B cell (primary cell): ENCODE results near the gene SCN1B. TPM values are rescaled to one million over a fixed set of nuclear protein-coding genes. Genes with fewer than 3 reads are reported as not detected.
"Not testable (repeated sequence)": the region's sequence is repeated elsewhere in the genome, so short reads cannot be mapped to it uniquely, and the experiment has no call there.

Experiments used
- ATAC-seq: fragments of 200-7000 bp; cut with Tn5 transposase; one replicate; pipeline ENCODE4 v1.10.0; 2021; ENCODE audit warnings: low read depth, mild to moderate bottlenecking, moderate number of reproducible peaks, moderate library complexity
- CTCF ChIA-PET: fragments of 350-600 bp; sonication (Branson Sonifier 250); formaldehyde crosslinking; loops from one replicate; lab custom pipeline; 2021; ENCODE audit warnings: antibody characterized with exemption, inconsistent platforms; lab: Charles Lee
- POLR2A ChIA-PET: fragments of 350-600 bp; sonication (Branson Sonifier 250); formaldehyde crosslinking; loops from one replicate; lab custom pipeline; 2021; ENCODE audit warnings: antibody characterized with exemption; lab: Charles Lee
- DNase-seq: peaks from one replicate; pipeline ENCODE4 v3.0.0; 2013
- H2AFZ ChIP-seq: 2 replicates; pipeline ENCODE4 v1.6.1; 2012; ENCODE audit warnings: mild to moderate bottlenecking, low read depth, low read length; ENCODE audit not compliant: insufficient read depth, poor library complexity, severe bottlenecking
- H3K27ac ChIP-seq, 2 donors: 1 replicate in 1 of 2; 2 replicates in 1 of 2; pipeline ENCODE4 v1.5.1; 2012 to 2013; ENCODE audit warnings: low read length in 2 of 2, mild to moderate bottlenecking in 2 of 2, moderate library complexity in 1 of 2
- H3K27me3 ChIP-seq, 4 experiments: fragments of 200-600 bp in 1 of 4; sonication (generic) in 1 of 4; replicated peaks in 1 of 4; 1 replicate in 2 of 4; 2 replicates in 2 of 4; pipeline versions ENCODE4 v1.6.1 to v1.7.0; 2013 to 2016; ENCODE audit warnings: low read length in 3 of 4, mild to moderate bottlenecking in 2 of 4, mixed read lengths in 1 of 4, moderate library complexity in 1 of 4; ENCODE audit not compliant: insufficient read depth in 4 of 4, control insufficient read depth in 3 of 4; ENCODE audit errors: control extremely low read depth in 1 of 4
- H3K36me3 ChIP-seq, 2 experiments: replicated peaks in 1 of 2; 1 replicate in 1 of 2; 2 replicates in 1 of 2; pipeline versions ENCODE4 v1.6.1 to v1.7.1; 2013; ENCODE audit warnings: low read length in 1 of 2; ENCODE audit not compliant: insufficient read depth in 2 of 2, control insufficient read depth in 1 of 2; ENCODE audit errors: control extremely low read depth in 1 of 2, extremely low read depth in 1 of 2
- H3K4me1 ChIP-seq, 2 donors: fragments of 200-600 bp in 1 of 2; sonication (generic) in 1 of 2; 1 replicate in 1 of 2; 2 replicates in 1 of 2; pipeline versions ENCODE4 v1.5.1 to v1.6.1; 2013 to 2017; ENCODE audit warnings: low read length in 2 of 2; ENCODE audit not compliant: control insufficient read depth in 2 of 2, insufficient read depth in 2 of 2
- H3K4me2 ChIP-seq: replicated peaks from 2 replicates; pipeline ENCODE3; 2012; ENCODE audit warnings: mild to moderate bottlenecking, low read depth, low read length; ENCODE audit not compliant: poor library complexity, severe bottlenecking
- H3K4me3 ChIP-seq, 5 experiments: fragments of 200-600 bp in 1 of 5; sonication (generic) in 1 of 5; 1 replicate in 3 of 5; 2 replicates in 2 of 5; pipeline versions ENCODE4 v1.5.1 to v1.7.0; 2011 to 2016; ENCODE audit warnings: low read length in 4 of 5, mild to moderate bottlenecking in 4 of 5, low read depth in 2 of 5, control low read depth in 1 of 5, moderate library complexity in 1 of 5; ENCODE audit not compliant: insufficient read depth in 1 of 5; ENCODE audit errors: control extremely low read depth in 1 of 5, extremely low read depth in 1 of 5
- H3K79me2 ChIP-seq: fragments of 200-600 bp; sonication (generic); one replicate; pipeline ENCODE4 v1.6.0; 2016; ENCODE audit warnings: low read length; ENCODE audit not compliant: control insufficient read depth, insufficient read depth
- H3K9ac ChIP-seq: fragments of 200-600 bp; sonication (generic); 2 replicates; pipeline ENCODE4 v1.6.1; 2017; ENCODE audit warnings: mild to moderate bottlenecking, low read length, moderate library complexity
- H3K9me3 ChIP-seq, 3 donors: one replicate each; pipeline versions ENCODE4 v1.6.1 to v1.7.1; 2013; ENCODE audit warnings: low read length in 2 of 3; ENCODE audit not compliant: control insufficient read depth in 2 of 3, insufficient read depth in 1 of 3; ENCODE audit errors: control extremely low read depth in 1 of 3
- H4K20me1 ChIP-seq: 2 replicates; pipeline ENCODE4 v1.6.0; 2012; ENCODE audit warnings: mild to moderate bottlenecking, low read length; ENCODE audit not compliant: insufficient read depth, control insufficient read depth, poor library complexity, severe bottlenecking
- H3K27ac Mint-ChIP-seq: one replicate; pipeline ENCODE4 v1.8.0; 2021; ENCODE audit warnings: mixed read lengths
- H3K27me3 Mint-ChIP-seq: one replicate; pipeline ENCODE4 v1.8.0; 2021; ENCODE audit warnings: mixed read lengths
- H3K4me1 Mint-ChIP-seq: one replicate; pipeline ENCODE4 v1.8.0; 2021; ENCODE audit warnings: mixed read lengths
- H3K4me3 Mint-ChIP-seq: one replicate; pipeline ENCODE4 v1.8.0; 2021; ENCODE audit warnings: mixed read lengths
- H3K9me3 Mint-ChIP-seq: one replicate; pipeline ENCODE4 v1.8.0; 2022; ENCODE audit warnings: mixed read lengths; ENCODE audit not compliant: insufficient read depth
- EZH2 ChIP-seq: IDR thresholded peaks from 2 replicates; pipeline ENCODE4 v1.6.1; 2012; ENCODE audit warnings: borderline replicate concordance, low read depth, mild to moderate bottlenecking, moderate library complexity, low read length; ENCODE audit not compliant: insufficient read depth, poor library complexity, severe bottlenecking
- WGBS: methylation state at CpG from one replicate; pipeline ENCODE4 v1.1.5; 2013; ENCODE audit warnings: missing lambda C conversion rate; ENCODE audit not compliant: insufficient coverage; 5-methylcytosine and 5-hydroxymethylcytosine counted together
- intact Hi-C: fragments of 100-400 bp; cut with micrococcal nuclease; formaldehyde crosslinking; loops from one replicate; pipeline ENCODE4 v1.10.0; 2022
- polyA plus RNA-seq: library from polyadenylated mRNA; depleted of rRNA; stranded (reverse); fragments of >200 nt; gene quantifications from 2 replicates; pipeline ENCODE4 v1.2.3, GENCODE V29; 2012
- total RNA-seq, 2 donors: library from RNA; stranded (reverse); fragments of 120-200 nt in 1 of 2; gene quantifications; 1 replicate in 1 of 2; 2 replicates in 1 of 2; pipeline versions ENCODE4 v1.2.3 to v1.2.4, GENCODE V29; 2013 to 2022
- TF ChIP-seq, protein P1 (sequence below): fragments of 200-600 bp; IDR thresholded peaks from one replicate; pipeline ENCODE4 v1.8.0; 2022; ENCODE audit warnings: antibody characterized with exemption, mild to moderate bottlenecking

The SCN1B gene
- total and polyA plus RNA-seq, 2 donors (not counting 1 experiment from before 2014, with no cell fraction given), result 0.52 to 0.72 TPM

DNA sequence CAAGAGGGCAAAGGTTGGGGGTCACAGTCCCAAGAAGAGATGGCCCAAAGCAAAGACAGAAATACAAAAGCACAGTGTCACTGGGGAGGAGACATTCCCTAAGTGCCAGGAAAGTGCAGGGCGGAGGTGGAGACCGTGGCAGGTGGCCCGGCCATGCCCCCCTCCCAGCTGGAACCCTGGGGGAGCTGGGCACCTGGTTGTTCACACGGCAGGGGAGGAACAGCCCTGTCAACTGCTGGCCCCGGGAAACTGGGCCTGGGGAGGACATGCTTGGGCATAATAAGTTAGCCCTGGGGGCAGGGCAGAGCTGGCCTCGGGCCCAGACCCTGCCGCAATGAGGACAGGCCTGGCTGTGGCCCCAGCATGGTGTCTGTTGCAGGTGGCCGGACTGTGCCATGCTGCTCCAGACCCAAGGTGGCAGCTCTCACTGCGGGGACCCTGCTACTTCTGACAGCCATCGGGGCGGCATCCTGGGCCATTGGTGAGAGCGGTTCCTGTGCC, 18.7 kb downstream of the SCN1B start:
- no peak overlapping the region for H3K27ac ChIP-seq
- H3K27me3 ChIP-seq, result no peaks in the 10 kb centered on the region
- H3K9me3 ChIP-seq, result no peaks in the 10 kb centered on the region
- H3K79me2 ChIP-seq, result no peaks in the 10 kb centered on the region
- CTCF ChIA-PET, result interaction anchor here (1.7 kb wide), 1 partner anchor 14 kb away, joined by 5 read pairs; no protein-coding TSS in a partner anchor
- no peaks in the 10 kb centered on the region for H4K20me1 ChIP-seq
- peaks cover 8 to 13% of the 10 kb centered on the region in 2 donors for H3K4me1 ChIP-seq
- no peaks in the 10 kb centered on the region for H3K36me3 ChIP-seq
- no peak overlapping the region for H3K4me3 ChIP-seq
- H3K4me2 ChIP-seq, result no peak overlapping the region
- Mint-ChIP-seq H3K4me1 (peaks cover 16% of the 10 kb centered on the region), H3K9me3 (no peaks in the 10 kb centered on the region), H3K27ac (no peak overlapping the region), H3K4me3 (no peak overlapping the region), H3K27me3 (peaks cover 3% of the 10 kb centered on the region)
- intact Hi-C loops, result no loop called here
- H2AFZ ChIP-seq, result no peak overlapping the region
- no peak overlapping the region for H3K9ac ChIP-seq
- POLR2A ChIA-PET, result no interaction called here
- TF ChIP-seq, protein P1, sequence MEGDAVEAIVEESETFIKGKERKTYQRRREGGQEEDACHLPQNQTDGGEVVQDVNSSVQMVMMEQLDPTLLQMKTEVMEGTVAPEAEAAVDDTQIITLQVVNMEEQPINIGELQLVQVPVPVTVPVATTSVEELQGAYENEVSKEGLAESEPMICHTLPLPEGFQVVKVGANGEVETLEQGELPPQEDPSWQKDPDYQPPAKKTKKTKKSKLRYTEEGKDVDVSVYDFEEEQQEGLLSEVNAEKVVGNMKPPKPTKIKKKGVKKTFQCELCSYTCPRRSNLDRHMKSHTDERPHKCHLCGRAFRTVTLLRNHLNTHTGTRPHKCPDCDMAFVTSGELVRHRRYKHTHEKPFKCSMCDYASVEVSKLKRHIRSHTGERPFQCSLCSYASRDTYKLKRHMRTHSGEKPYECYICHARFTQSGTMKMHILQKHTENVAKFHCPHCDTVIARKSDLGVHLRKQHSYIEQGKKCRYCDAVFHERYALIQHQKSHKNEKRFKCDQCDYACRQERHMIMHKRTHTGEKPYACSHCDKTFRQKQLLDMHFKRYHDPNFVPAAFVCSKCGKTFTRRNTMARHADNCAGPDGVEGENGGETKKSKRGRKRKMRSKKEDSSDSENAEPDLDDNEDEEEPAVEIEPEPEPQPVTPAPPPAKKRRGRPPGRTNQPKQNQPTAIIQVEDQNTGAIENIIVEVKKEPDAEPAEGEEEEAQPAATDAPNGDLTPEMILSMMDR, result no peak
- no peak for TF ChIP-seq EZH2
- no peak for DNase-seq
- no peak for ATAC-seq
- 75% methylated on average over 12 of the region's 12 CpGs for WGBS

DNA sequence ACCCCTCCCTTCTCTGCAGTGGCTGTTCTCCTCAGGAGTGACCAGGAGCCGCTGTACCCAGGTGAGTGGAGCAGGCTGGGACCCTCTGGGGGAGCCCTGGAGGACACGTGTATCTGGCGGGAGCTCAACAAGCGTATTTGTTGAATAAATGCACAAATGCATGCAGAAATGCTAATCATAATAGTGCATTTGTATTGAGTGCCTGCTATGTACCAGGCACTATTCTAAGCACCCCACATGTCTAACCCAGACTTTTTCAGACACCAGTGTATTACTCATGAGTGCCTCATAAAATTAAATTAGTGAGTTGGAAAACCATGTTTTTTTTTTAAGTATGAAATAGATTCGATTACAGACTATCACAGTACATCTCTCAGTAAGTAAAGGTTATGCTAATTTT, 19.2 kb downstream of the SCN1B start:
- Histone ChIP-seq H2AFZ (no peak overlapping the region), H3K36me3 (no peaks in the 10 kb centered on the region), H3K9ac (no peak overlapping the region), H4K20me1 (no peaks in the 10 kb centered on the region), H3K4me1 (peaks cover 8 to 13% of the 10 kb centered on the region in 2 donors), H3K79me2 (no peaks in the 10 kb centered on the region), H3K4me3 (no peak overlapping the region), H3K27me3 (no peaks in the 10 kb centered on the region), H3K27ac (no peak overlapping the region), H3K4me2 (no peak overlapping the region), H3K9me3 (no peaks in the 10 kb centered on the region)
- DNase-seq (no peak), ATAC-seq (no peak)
- TF ChIP-seq, protein P1, result no peak
- TF ChIP-seq EZH2, result no peak
- H3K4me1 Mint-ChIP-seq, result peaks cover 14% of the 10 kb centered on the region
- no peaks in the 10 kb centered on the region for H3K9me3 Mint-ChIP-seq
- ChIA-PET CTCF (no interaction called here), POLR2A (no interaction called here)
- intact Hi-C loops, result no loop called here
- peaks cover 3% of the 10 kb centered on the region for H3K27me3 Mint-ChIP-seq
- WGBS, result 71% methylated on average over 1 of the region's 5 CpGs
- H3K4me3 Mint-ChIP-seq, result no peak overlapping the region
- no peak overlapping the region for H3K27ac Mint-ChIP-seq

DNA sequence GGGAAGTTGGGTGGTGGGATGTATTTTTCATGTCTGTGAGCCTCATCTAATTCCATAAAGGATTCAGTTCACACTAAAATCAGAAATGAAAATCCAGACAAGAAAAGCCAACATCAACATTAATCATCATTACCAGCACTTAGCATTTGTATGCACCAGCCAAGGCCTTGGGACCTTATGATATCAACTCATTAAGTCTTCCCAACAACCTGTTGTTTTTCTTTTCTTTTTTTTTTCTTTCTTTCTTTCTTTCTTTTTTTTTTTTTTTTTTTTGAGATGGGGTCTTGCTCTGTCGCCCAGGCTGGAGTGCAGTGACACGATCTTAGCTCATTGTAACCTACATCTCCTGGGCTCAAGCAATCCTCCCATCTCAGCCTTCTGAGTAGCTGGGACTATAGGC, 20.4 kb downstream of the SCN1B start:
- H3K9me3 Mint-ChIP-seq, H3K4me2 ChIP-seq, H3K4me3 Mint-ChIP-seq, intact Hi-C loops, H3K4me1 ChIP-seq, H3K27ac Mint-ChIP-seq, H3K4me3 ChIP-seq, H3K4me1 Mint-ChIP-seq, H3K9ac ChIP-seq, H3K79me2 ChIP-seq, POLR2A ChIA-PET, H3K36me3 ChIP-seq, H3K27ac ChIP-seq, ATAC-seq, H2AFZ ChIP-seq, H3K27me3 Mint-ChIP-seq, H3K9me3 ChIP-seq, DNase-seq, H4K20me1 ChIP-seq, H3K27me3 ChIP-seq: not testable (repeated sequence)
- WGBS, result 100% methylated on average over 2 of the region's 2 CpGs
- CTCF ChIA-PET, result interaction anchor here (1.0 kb wide), 1 partner anchor 11 kb away, joined by 4 read pairs; no protein-coding TSS in a partner anchor
